Fibroblast of pulmonary artery (primary cell): ENCODE data around the gene CTIF.

ENCODE experiments used
- DNase-seq: peaks from one replicate; pipeline ENCODE4 v3.0.0-alpha.2; 2010; ENCODE audit warnings: low read depth
- H3K4me3 ChIP-seq: replicated peaks from 2 replicates; pipeline ENCODE4 v1.5.1; 2011; ENCODE audit warnings: low read depth, mild to moderate bottlenecking, control low read depth, low read length, moderate library complexity
- CTCF ChIP-seq: IDR thresholded peaks from 2 replicates; pipeline ENCODE4 v1.5.1; 2011; ENCODE audit warnings: mild to moderate bottlenecking, control low read depth, low read length, inconsistent platforms; ENCODE audit errors: missing control alignments

CTIF gene

GRCh38 chr18:48551100-48551499 lies 12.3 kb downstream of the CTIF start:
- no peak overlapping the region for H3K4me3 ChIP-seq
- no peak for TF ChIP-seq CTCF
- no peak for DNase-seq

GRCh38 chr18:48552130-48552529 lies 13.3 kb downstream of the CTIF start:
- TF ChIP-seq CTCF, result no peak
- no peak overlapping the region for H3K4me3 ChIP-seq
- DNase-seq, result no peak

GRCh38 chr18:48553236-48553635 lies 14.4 kb downstream of the CTIF start:
- TF ChIP-seq CTCF, result no peak
- DNase-seq, result no peak
- H3K4me3 ChIP-seq, result no peak overlapping the region

- H3K4me3 ChIP-seq, result no peak overlapping the region
- TF ChIP-seq CTCF, result no peak
- no peak for DNase-seq
Observed at GRCh38 chr18:48554610-48555400, 16.0 kb downstream of the CTIF start.

- no peak overlapping the region for H3K4me3 ChIP-seq
- DNase-seq, result no peak
- no peak for TF ChIP-seq CTCF
Observed at GRCh38 chr18:48555465-48555995, 16.7 kb downstream of the CTIF start.

- no peak for TF ChIP-seq CTCF
- no peak for DNase-seq
- no peak overlapping the region for H3K4me3 ChIP-seq
Observed at GRCh38 chr18:48557640-48558174, 18.9 kb downstream of the CTIF start.

GRCh38 chr18:48558248-48558647 lies 19.4 kb downstream of the CTIF start:
- DNase-seq, result no peak
- TF ChIP-seq CTCF, result no peak
- no peak overlapping the region for H3K4me3 ChIP-seq
